Endothelial cell (in vitro differentiated cells): Measurements from ENCODE around the gene ATAD2B. TPM values are rescaled to one million over a fixed set of nuclear protein-coding genes. Genes with fewer than 3 reads are reported as not detected.

Source experiments
- DNase-seq: peaks from one replicate; pipeline ENCODE4 v3.0.0; 2021; ENCODE audit warnings: low spot score
- H3K27ac Mint-ChIP-seq: one replicate; pipeline ENCODE4 v1.8.0; 2021; ENCODE audit warnings: mixed read lengths, inconsistent platforms; ENCODE audit not compliant: unreplicated experiment
- H3K27me3 Mint-ChIP-seq: one replicate; pipeline ENCODE4 v1.8.0; 2021; ENCODE audit warnings: mild to moderate bottlenecking, moderate library complexity, mixed read lengths, inconsistent platforms; ENCODE audit not compliant: unreplicated experiment
- H3K36me3 Mint-ChIP-seq: one replicate; pipeline ENCODE4 v1.8.0; 2021; ENCODE audit warnings: mild to moderate bottlenecking, low read depth, mixed read lengths, inconsistent platforms; ENCODE audit not compliant: unreplicated experiment
- H3K4me1 Mint-ChIP-seq: one replicate; pipeline ENCODE4 v1.8.0; 2021; ENCODE audit warnings: mild to moderate bottlenecking, mixed read lengths, inconsistent platforms; ENCODE audit not compliant: unreplicated experiment
- H3K4me3 Mint-ChIP-seq: one replicate; pipeline ENCODE4 v1.8.0; 2021; ENCODE audit warnings: mild to moderate bottlenecking, mixed read lengths, inconsistent platforms; ENCODE audit not compliant: unreplicated experiment
- H3K9me3 Mint-ChIP-seq: one replicate; pipeline ENCODE4 v1.8.0; 2021; ENCODE audit warnings: mixed read lengths, inconsistent platforms; ENCODE audit not compliant: unreplicated experiment
- total RNA-seq: library from RNA; stranded (reverse); fragmentation: NEBNext Ultra II Directional; extraction: Animal tissue kit (Norgen Biotek cat#: 25700); gene quantifications from one replicate; pipeline ENCODE4 v1.2.1, GENCODE V29; 2021; ENCODE audit not compliant: unreplicated experiment
- TF ChIP-seq, protein P1 (sequence below): fragments of 200-600 bp; sonication (generic); IDR thresholded peaks from one replicate; pipeline ENCODE4 v1.5.0; 2021; ENCODE audit warnings: antibody characterized with exemption; ENCODE audit not compliant: unreplicated experiment

Gene ATAD2B
- total RNA-seq, 1 donor from 2014 or later, result 23.6 TPM

DNA sequence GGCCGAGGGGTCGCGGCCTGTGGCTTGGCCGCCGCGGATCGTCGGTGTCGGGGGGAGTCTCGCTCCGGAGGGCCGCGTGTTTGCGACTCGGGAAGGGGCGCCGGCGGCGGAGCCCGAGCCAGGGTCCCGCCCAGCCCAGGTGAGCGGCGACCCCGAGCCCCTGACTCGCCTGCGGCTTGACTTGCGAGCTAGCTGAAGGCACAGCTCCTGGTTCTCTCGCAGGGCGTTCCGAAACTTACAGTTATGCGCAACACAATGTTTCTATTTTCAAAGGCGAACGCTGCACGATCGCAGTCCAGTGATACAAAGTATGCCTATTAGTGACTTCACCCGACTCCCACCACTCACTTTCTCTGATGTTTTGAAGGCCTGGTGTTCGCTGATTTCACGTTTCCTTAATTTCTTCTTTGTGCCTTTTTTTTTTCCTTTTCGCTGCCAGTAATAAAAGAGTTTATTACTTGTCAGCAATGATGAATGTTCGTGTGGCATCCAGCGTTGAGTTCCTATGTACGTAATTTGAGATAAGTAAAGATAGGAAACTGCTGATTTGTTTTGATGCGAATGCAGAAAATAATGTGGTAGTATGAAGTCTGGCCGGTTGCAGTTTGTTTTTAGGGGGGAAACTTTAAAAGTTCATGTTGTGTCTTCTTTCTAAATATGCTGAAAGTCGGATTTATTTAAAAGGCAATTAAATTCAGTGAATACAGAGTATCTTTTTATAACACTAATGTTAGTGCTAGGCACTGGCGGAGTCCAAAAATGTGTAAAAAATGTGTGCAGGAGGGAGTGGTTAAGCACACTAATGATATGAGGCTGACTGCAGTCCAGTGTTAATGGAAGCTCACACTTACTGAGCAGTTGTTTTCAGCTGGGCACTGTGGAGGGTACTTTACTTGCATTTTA lies 14.0 kb upstream of the ATAD2B start:
- H3K36me3 Mint-ChIP-seq, result peaks cover 11% of the 10 kb centered on the region
- H3K4me1 Mint-ChIP-seq, result peaks cover 18% of the 10 kb centered on the region
- peak overlapping the region; percentile 99 for H3K4me3 Mint-ChIP-seq
- H3K27ac Mint-ChIP-seq, result peak overlapping the region; percentile 9
- no peaks in the 10 kb centered on the region for H3K9me3 Mint-ChIP-seq
- H3K27me3 Mint-ChIP-seq, result peaks cover 2% of the 10 kb centered on the region
- DNase-seq, result no peak
- TF ChIP-seq, protein P1, sequence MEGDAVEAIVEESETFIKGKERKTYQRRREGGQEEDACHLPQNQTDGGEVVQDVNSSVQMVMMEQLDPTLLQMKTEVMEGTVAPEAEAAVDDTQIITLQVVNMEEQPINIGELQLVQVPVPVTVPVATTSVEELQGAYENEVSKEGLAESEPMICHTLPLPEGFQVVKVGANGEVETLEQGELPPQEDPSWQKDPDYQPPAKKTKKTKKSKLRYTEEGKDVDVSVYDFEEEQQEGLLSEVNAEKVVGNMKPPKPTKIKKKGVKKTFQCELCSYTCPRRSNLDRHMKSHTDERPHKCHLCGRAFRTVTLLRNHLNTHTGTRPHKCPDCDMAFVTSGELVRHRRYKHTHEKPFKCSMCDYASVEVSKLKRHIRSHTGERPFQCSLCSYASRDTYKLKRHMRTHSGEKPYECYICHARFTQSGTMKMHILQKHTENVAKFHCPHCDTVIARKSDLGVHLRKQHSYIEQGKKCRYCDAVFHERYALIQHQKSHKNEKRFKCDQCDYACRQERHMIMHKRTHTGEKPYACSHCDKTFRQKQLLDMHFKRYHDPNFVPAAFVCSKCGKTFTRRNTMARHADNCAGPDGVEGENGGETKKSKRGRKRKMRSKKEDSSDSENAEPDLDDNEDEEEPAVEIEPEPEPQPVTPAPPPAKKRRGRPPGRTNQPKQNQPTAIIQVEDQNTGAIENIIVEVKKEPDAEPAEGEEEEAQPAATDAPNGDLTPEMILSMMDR, result no peak

DNA sequence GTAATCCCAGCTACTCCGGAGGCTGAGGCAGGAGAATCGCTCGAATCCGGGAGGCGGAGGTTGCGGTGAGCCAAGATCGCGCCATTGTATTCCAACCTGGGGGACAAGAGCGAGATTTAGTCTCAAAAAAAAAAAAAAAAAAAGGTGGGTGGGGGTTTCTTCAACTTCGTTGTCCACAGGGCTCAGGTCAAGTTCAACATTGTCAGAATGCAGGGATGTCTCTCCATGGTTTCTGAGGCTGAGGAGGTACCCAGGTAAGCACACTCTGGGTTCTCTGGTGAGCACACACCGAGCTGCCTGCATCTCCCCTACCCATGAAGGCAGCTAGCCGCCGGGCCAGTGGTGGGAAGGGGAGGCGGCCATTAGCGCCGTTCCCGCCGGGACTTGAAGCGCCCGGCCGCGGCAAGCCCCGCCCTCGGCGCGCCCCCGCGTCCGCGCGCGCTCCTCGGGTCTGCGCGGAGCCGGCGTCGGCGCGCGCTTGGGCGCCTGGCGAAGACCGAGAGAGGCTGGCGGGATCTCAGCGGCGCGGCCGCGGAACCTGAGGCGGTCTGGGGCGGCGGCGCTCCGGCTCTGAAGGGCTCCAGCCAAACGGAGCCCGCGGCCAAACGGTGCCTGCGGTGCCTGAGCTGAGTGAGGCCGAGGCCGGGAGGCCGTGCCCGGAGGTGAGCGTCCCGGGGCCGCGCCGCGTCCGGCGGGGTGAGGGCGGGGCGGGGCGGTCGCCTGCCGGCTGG lies 13.2 kb upstream of the ATAD2B start, which contains the start of gene UBXN2A:
Gene UBXN2A, plus strand, starts transcription at position 477 of the 731 bp plus-strand sequence. CDS start 17,852 bp downstream, outside the sequence.
- Mint-ChIP-seq H3K4me3 (peak within 1 kb of the TSS; percentile 99), H3K9me3 (no peaks in the 10 kb centered on the region), H3K36me3 (peaks cover 11% of the 10 kb centered on the region), H3K27me3 (peaks cover 2% of the 10 kb centered on the region), H3K4me1 (peaks cover 18% of the 10 kb centered on the region), H3K27ac (peak within 1 kb of the TSS; percentile 83)
- peak; percentile 84 for DNase-seq
- TF ChIP-seq, protein P1, result no peak

DNA sequence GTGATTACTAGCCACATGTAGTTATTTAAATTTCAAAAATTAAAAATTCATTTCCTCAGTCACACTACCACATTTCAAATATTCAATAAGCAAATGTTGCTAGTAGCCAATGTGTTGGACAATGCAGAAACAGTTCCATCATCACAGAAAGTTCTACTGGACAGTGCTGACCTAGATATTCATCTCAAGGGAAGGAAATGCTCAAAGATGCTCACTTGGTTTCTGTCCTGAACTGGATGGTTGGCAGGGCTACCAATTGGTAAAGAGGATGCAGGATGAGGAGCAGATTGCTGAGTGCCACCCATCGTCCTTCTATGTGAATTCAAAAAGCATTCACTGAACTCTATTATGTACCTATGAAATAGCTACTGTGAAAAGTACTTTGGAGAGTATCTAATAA lies 7.3 kb upstream of the ATAD2B start:
- no peaks in the 10 kb centered on the region for H3K36me3 Mint-ChIP-seq
- no peaks in the 10 kb centered on the region for H3K9me3 Mint-ChIP-seq
- H3K27ac Mint-ChIP-seq, result no peak overlapping the region
- TF ChIP-seq, protein P1, result no peak
- H3K4me3 Mint-ChIP-seq, result no peak overlapping the region
- no peaks in the 10 kb centered on the region for H3K27me3 Mint-ChIP-seq
- H3K4me1 Mint-ChIP-seq, result peaks cover 4% of the 10 kb centered on the region
- no peak for DNase-seq

DNA sequence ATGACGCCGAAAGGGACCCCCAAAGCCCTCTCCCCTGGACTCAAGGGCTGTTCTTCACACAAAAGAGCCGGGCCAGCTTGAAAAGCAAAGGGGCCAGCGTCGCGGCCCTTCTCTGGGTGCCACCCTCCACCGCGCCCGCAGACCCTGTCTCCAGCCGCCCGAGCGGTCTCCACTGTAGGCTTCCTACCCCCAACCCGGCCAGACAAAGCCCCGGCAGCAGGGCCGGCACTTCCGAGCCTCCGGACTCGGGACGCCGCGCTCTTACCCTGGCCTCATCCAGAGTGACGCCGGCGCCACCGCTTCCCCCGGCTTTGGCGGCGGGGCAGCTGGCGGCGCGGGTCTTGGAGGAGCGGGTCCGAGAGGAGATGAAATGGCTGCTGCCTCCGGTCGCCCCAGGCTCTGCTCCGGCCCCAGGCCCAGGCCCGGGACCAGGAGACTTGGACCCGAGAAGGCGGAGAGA lies 603 bp downstream of the ATAD2B start:
- peaks cover 10% of the 10 kb centered on the region for H3K27me3 Mint-ChIP-seq
- H3K4me3 Mint-ChIP-seq, result peak overlapping the region; percentile 99
- no peaks in the 10 kb centered on the region for H3K9me3 Mint-ChIP-seq
- TF ChIP-seq, protein P1, result no peak
- peak overlapping the region; percentile 98 for H3K27ac Mint-ChIP-seq
- DNase-seq, result peak; percentile 66
- H3K4me1 Mint-ChIP-seq, result peaks cover 24% of the 10 kb centered on the region
- no peaks in the 10 kb centered on the region for H3K36me3 Mint-ChIP-seq
